ENCODE measurements around the gene ITPR3. TPM values are rescaled to one million over a fixed set of nuclear protein-coding genes. Genes with fewer than 3 reads are reported as not detected.

ITPR3 gene
- total and polyA plus RNA-seq, 2 of the 13 experiments (the other 11 are each of a cell fraction or from before 2014, with no cell fraction given), result 3.8 to 21.4 TPM

DNA sequence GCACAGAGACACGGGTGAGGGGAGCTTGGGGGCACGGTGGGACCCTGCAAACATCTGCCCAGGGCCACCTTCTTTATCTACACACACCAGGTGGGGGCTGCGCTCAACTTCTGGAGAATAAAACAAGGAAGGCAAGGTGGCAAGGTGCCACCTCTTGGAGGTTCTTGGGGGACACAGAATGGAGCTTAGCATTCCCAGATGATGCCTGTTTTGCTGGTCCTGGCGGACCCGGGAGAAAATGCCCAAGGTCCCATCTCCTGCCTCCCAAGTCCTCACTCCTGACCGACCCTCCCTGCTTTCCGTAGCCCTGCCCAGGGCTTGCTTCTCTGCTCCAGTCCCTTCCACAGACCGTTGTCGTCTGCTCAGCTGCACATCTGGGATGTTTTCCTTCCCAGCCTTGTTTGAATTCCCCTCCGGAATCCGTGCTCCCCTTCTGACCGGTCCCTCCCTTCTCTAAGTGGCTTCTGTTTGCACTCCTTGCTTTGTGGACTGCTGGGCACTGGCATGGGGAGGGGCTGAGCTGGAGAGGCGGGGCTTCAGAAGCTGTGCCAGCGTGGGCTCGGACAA lies 13.1 kb downstream of the ITPR3 start (continued):
- TF ChIP-seq ETV6 (CRISPR knock-in tag; conservative IDR thresholded peaks at IDR 0.05), result no peak
- TF ChIP-seq, protein P1, sequence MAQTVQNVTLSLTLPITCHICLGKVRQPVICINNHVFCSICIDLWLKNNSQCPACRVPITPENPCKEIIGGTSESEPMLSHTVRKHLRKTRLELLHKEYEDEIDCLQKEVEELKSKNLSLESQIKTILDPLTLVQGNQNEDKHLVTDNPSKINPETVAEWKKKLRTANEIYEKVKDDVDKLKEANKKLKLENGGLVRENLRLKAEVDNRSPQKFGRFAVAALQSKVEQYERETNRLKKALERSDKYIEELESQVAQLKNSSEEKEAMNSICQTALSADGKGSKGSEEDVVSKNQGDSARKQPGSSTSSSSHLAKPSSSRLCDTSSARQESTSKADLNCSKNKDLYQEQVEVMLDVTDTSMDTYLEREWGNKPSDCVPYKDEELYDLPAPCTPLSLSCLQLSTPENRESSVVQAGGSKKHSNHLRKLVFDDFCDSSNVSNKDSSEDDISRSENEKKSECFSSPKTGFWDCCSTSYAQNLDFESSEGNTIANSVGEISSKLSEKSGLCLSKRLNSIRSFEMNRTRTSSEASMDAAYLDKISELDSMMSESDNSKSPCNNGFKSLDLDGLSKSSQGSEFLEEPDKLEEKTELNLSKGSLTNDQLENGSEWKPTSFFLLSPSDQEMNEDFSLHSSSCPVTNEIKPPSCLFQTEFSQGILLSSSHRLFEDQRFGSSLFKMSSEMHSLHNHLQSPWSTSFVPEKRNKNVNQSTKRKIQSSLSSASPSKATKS (CRISPR knock-in tag; IDR thresholded peaks at IDR 0.05), result 0 out of 2 replicates have a peak, but pooled peaks have one; percentile 74
- TF ChIP-seq SP2 (CRISPR knock-in tag; IDR thresholded peaks at IDR 0.05), result no peak
- 0 out of 2 replicates have a peak, but pooled peaks have one; percentile 7 for TF ChIP-seq DMAP1 (CRISPR knock-in tag; IDR thresholded peaks at IDR 0.05)
- peak; percentile 88 for TF ChIP-seq ZNF501 (CRISPR knock-in tag; IDR thresholded peaks at IDR 0.05)
- TF ChIP-seq JARID2 (CRISPR knock-in tag; IDR thresholded peaks at IDR 0.05; ENCODE audit: insufficient replicate concordance), result no peak
- TF ChIP-seq IKZF5 (CRISPR knock-in tag; IDR thresholded peaks at IDR 0.05), result peak; percentile 13; the same call in 1 of the 2 replicates
- TF ChIP-seq ZSCAN31 (CRISPR knock-in tag; IDR thresholded peaks at IDR 0.05; ENCODE audit: low read depth), result 0 out of 2 replicates have a peak, but pooled peaks have one; percentile 16
- TF ChIP-seq FOXK2 (IDR thresholded peaks at IDR 0.05), result peak; percentile 16; the same call in 1 of the 2 replicates
- TF ChIP-seq SSRP1 (CRISPR knock-in tag; IDR thresholded peaks at IDR 0.05), result 0 out of 2 replicates have a peak, but pooled peaks have one; percentile 44
- no peak for TF ChIP-seq CBFB (CRISPR knock-in tag; IDR thresholded peaks at IDR 0.05)
- 0 out of 2 replicates have a peak, but pooled peaks have one; percentile 39 for TF ChIP-seq TFDP2 (CRISPR knock-in tag; IDR thresholded peaks at IDR 0.05)
- TF ChIP-seq ZNF263 (CRISPR knock-in tag; IDR thresholded peaks at IDR 0.05), result peak; percentile 94
- TF ChIP-seq MED1 (CRISPR knock-in tag; IDR thresholded peaks at IDR 0.05), result no peak
- no peak for TF ChIP-seq ZNF101 (CRISPR knock-in tag; IDR thresholded peaks at IDR 0.05; ENCODE audit: borderline replicate concordance, low read depth)
- TF ChIP-seq, protein P2, sequence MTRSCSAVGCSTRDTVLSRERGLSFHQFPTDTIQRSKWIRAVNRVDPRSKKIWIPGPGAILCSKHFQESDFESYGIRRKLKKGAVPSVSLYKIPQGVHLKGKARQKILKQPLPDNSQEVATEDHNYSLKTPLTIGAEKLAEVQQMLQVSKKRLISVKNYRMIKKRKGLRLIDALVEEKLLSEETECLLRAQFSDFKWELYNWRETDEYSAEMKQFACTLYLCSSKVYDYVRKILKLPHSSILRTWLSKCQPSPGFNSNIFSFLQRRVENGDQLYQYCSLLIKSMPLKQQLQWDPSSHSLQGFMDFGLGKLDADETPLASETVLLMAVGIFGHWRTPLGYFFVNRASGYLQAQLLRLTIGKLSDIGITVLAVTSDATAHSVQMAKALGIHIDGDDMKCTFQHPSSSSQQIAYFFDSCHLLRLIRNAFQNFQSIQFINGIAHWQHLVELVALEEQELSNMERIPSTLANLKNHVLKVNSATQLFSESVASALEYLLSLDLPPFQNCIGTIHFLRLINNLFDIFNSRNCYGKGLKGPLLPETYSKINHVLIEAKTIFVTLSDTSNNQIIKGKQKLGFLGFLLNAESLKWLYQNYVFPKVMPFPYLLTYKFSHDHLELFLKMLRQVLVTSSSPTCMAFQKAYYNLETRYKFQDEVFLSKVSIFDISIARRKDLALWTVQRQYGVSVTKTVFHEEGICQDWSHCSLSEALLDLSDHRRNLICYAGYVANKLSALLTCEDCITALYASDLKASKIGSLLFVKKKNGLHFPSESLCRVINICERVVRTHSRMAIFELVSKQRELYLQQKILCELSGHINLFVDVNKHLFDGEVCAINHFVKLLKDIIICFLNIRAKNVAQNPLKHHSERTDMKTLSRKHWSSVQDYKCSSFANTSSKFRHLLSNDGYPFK (CRISPR knock-in tag; IDR thresholded peaks at IDR 0.05; ENCODE audit: borderline replicate concordance), result peak; percentile 36; the same call in 1 of the 2 replicates
- TF ChIP-seq, protein P3, sequence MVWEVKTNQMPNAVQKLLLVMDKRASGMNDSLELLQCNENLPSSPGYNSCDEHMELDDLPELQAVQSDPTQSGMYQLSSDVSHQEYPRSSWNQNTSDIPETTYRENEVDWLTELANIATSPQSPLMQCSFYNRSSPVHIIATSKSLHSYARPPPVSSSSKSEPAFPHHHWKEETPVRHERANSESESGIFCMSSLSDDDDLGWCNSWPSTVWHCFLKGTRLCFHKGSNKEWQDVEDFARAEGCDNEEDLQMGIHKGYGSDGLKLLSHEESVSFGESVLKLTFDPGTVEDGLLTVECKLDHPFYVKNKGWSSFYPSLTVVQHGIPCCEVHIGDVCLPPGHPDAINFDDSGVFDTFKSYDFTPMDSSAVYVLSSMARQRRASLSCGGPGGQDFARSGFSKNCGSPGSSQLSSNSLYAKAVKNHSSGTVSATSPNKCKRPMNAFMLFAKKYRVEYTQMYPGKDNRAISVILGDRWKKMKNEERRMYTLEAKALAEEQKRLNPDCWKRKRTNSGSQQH (CRISPR knock-in tag; IDR thresholded peaks at IDR 0.05; ENCODE audit: low read depth), result peak; percentile 69
- no peak for TF ChIP-seq POLR2AphosphoS5 (IDR thresholded peaks at IDR 0.05; ENCODE audit: low read depth, low read length)
- no peak for TF ChIP-seq ZMAT5 (CRISPR knock-in tag; IDR thresholded peaks at IDR 0.05; ENCODE audit: borderline replicate concordance, low read depth)
- TF ChIP-seq ZNF747 (CRISPR knock-in tag; IDR thresholded peaks at IDR 0.05; ENCODE audit: borderline replicate concordance), result 0 out of 2 replicates have a peak, but pooled peaks have one; percentile 65

Measured in HepG2 (cell line).